IPS-NIHi7 (cell line): Measurements from ENCODE around the gene OBSCN.

Experiments
- DNase-seq: peaks from one replicate; pipeline ENCODE4 v3.0.0; 2012; ENCODE audit warnings: mixed read lengths; ENCODE audit errors: extremely low spot score

OBSCN gene

GRCh38 chr1:228305721-228306152 lies 97.9 kb downstream of the OBSCN start:
- DNase-seq: no peak

GRCh38 chr1:228306275-228307217 lies 98.7 kb downstream of the OBSCN start:
- DNase-seq: no peak

GRCh38 chr1:228307218-228308023 lies 99.6 kb downstream of the OBSCN start:
- DNase-seq: no peak

GRCh38 chr1:228308085-228308601 lies 100.3 kb downstream of the OBSCN start:
- no peak for DNase-seq

DNA sequence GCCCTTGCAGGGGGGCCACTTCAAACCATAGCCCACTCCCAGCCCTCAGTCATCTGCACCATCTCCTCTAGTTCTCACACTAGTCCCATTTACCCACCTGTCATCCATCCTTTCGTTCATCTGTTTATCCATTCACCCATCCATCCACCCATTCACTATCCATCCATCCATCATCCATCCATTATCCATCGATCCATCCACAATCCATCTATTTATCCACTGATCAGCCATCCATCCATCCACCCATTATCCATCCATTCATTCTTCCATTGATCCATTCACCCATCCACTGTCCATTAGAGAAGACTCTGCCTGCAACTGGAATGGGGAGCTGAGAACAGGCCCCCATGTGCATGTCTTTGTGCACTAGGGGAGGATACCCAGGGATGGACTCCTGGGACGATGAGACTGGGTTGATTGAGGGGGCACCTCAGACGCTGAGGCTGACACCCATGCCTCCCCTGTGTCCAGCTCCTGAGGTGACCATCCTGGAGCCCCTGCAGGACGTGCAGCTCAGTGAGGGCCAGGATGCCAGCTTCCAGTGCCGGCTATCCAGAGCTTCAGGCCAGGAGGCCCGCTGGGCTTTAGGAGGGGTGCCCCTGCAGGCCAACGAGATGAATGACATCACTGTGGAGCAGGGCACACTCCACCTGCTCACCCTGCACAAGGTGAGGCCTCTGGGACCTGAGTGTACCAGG lies 100.9 kb downstream of the OBSCN start:
- DNase-seq: peak; percentile 81

DNA sequence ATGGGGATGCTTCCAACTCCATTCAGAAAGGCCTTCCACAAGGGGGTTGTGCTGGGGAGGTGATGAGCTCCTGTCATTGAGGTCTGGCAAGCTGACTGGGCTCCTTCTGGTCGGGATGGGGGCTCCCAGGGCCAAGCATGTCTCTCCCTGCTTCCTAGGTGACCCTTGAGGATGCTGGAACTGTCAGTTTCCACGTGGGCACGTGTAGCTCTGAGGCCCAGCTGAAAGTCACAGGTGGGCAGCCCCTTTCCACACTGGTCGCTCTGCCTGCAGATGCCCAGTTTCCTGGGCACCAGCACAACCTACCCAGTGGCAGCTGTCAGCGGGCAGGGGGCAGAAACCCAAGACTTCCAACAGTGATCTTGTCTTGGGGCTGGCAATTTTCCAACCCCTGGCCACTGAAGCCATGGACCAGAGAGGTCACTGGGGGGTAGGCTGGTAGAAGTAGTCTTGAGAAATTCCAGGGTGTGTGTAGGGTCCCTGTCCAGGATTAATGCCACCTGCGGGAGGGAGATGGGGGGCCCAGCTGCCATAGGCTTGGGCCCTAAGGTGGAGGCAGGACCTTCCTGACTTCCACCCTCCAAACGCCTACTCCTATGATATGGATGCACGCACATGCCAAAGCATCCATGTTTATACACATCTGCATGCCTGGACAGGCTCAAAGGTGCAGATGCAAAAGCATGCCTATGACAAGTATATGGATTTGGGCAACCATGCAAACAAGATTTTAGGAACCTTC lies 101.7 kb downstream of the OBSCN start:
- DNase-seq: no peak

GRCh38 chr1:228310162-228310792 lies 102.4 kb downstream of the OBSCN start:
- DNase-seq: no peak

- DNase-seq: no peak
These were observed 103.2 kb downstream of the OBSCN start for GRCh38 chr1:228311091-228311490.

- DNase-seq: no peak
These were observed 104.4 kb downstream of the OBSCN start for GRCh38 chr1:228312136-228312764.

GRCh38 chr1:228313536-228314277 lies 105.9 kb downstream of the OBSCN start:
- no peak for DNase-seq

DNA sequence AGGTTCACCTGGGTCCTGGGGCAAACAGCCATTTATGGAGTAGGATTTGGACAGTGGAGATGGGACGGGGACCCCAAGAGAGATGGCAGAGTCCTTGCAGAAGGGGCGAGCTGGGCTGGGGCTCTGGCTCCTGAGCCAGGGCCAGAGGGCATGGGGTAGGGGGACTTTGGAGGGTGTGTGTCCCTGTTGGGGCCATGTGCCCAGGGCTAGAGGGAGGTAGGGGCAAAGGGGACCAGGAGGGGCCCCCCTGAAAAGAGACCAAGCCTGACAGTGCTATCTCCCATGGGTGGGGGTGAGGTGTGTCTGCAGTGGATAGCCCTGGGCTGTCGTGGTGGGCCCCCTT lies 106.4 kb downstream of the OBSCN start:
- no peak for DNase-seq

GRCh38 chr1:228314658-228315483 lies 107.0 kb downstream of the OBSCN start:
- DNase-seq: no peak

- DNase-seq: no peak
These were observed 107.7 kb downstream of the OBSCN start for GRCh38 chr1:228315484-228315944.

DNA sequence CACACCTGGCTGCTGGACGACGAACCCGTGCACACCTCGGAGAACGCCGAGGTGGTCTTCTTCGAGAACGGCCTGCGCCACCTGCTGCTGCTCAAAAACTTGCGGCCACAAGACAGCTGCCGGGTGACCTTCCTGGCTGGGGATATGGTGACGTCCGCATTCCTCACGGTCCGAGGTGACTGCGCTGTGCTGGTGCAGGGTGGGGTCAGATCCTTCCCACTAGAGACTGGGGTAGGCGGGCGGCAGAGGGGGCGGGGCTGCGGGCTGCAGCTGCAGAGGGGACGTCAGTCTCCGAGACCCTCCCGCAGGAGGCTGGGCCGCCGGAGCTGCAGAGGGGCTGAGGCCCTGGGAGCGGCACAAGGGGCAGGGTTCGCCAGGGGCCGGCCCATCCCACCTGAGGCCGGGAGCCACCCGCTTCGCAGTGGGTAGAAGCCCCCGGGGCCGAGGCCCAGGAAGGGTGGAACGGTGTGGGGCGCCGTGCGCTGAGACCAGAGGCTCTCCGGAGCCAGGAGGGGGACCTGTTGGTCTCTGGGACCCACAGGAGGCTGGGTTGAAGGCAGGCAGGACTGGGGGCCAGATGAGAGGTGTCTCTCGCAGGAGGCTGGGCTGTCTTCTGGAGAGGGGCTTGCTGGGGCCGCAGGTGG lies 108.2 kb downstream of the OBSCN start:
- DNase-seq: no peak

- DNase-seq: no peak
These were observed 108.9 kb downstream of the OBSCN start for GRCh38 chr1:228316589-228317387.

- no peak for DNase-seq
These were observed 109.6 kb downstream of the OBSCN start for GRCh38 chr1:228317411-228317828.
